Activated T-helper 17 cell treated with anti-CD3 and anti-CD28 coated beads, Interleukin-2, amount 50 U/mL, for 72 hours (primary cell): Measurements from ENCODE around the gene IL6. TPM values are rescaled to one million over a fixed set of nuclear protein-coding genes. Genes with fewer than 3 reads are reported as not detected.

Experiments
- ATAC-seq: fragments of 150-1000 bp; cut with Tn5 transposase; replicated peaks from 2 replicates; pipeline ENCODE4 v1.10.0; 2021; ENCODE audit warnings: mild to moderate bottlenecking, moderate library complexity
- H3K27ac Mint-ChIP-seq: one replicate; pipeline ENCODE4 v1.8.0; 2022; ENCODE audit warnings: mixed read lengths
- H3K27me3 Mint-ChIP-seq: one replicate; pipeline ENCODE4 v1.8.0; 2022; ENCODE audit warnings: mixed read lengths
- H3K36me3 Mint-ChIP-seq: one replicate; pipeline ENCODE4 v1.8.0; 2022; ENCODE audit warnings: low read depth, mild to moderate bottlenecking, mixed read lengths
- H3K4me1 Mint-ChIP-seq: one replicate; pipeline ENCODE4 v1.8.0; 2022; ENCODE audit warnings: mixed read lengths
- H3K4me3 Mint-ChIP-seq: one replicate; pipeline ENCODE4 v1.8.0; 2022; ENCODE audit warnings: mild to moderate bottlenecking, mixed read lengths
- H3K9me3 Mint-ChIP-seq: one replicate; pipeline ENCODE4 v1.8.0; 2022; ENCODE audit warnings: mixed read lengths
- total RNA-seq, 2 donors: library from RNA; stranded (reverse); gene quantifications; one replicate each; pipeline ENCODE4 v1.2.3, GENCODE V29; 2022

The IL6 gene
- total RNA-seq, 2 donors from 2014 or later, result 1.0 to 2.1 TPM

GRCh38 chr7:22712999-22713398 is 14.0 kb upstream of the IL6 start:
- H3K36me3 Mint-ChIP-seq, result no peaks in the 10 kb centered on the region
- H3K4me1 Mint-ChIP-seq, result no peaks in the 10 kb centered on the region
- peaks cover 9% of the 10 kb centered on the region for H3K27me3 Mint-ChIP-seq
- H3K27ac Mint-ChIP-seq, result no peak overlapping the region
- no peaks in the 10 kb centered on the region for H3K9me3 Mint-ChIP-seq
- no peak for ATAC-seq
- no peak overlapping the region for H3K4me3 Mint-ChIP-seq

DNA sequence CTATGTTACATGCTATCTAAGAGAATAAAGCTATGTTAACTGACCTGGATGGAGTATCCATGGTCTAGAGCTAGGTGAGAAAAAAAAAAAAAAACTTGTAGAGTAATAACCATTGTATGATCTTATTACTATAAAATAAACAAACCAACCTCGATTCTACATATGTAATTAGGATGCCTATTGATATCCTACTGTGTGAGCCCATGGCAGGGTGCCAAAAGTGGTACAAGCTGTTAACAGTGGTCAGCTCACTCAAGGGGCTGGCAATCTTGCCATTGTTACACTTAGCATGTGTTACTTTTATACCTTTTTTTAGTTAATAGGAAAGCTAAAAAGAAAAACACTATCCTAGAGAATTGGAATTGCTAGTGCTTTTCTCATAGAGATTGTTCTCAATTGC is 13.5 kb upstream of the IL6 start:
- Mint-ChIP-seq H3K36me3 (no peaks in the 10 kb centered on the region), H3K27me3 (peaks cover 9% of the 10 kb centered on the region), H3K27ac (no peak overlapping the region), H3K4me1 (no peaks in the 10 kb centered on the region), H3K4me3 (no peak overlapping the region), H3K9me3 (no peaks in the 10 kb centered on the region)
- ATAC-seq, result no peak

GRCh38 chr7:22715969-22716368 is 11.0 kb upstream of the IL6 start:
- ATAC-seq, result no peak

GRCh38 chr7:22717760-22718159 is 9.2 kb upstream of the IL6 start:
- Mint-ChIP-seq H3K36me3 (no peaks in the 10 kb centered on the region), H3K27me3 (peaks cover 7% of the 10 kb centered on the region), H3K4me1 (no peaks in the 10 kb centered on the region), H3K9me3 (no peaks in the 10 kb centered on the region), H3K27ac (no peak overlapping the region), H3K4me3 (no peak overlapping the region)
- ATAC-seq, result no peak

More at GRCh38 chr7:22715969-22716368, 11.0 kb upstream of the IL6 start:
- Mint-ChIP-seq H3K27me3 (peaks cover 12% of the 10 kb centered on the region), H3K4me1 (no peaks in the 10 kb centered on the region), H3K9me3 (no peaks in the 10 kb centered on the region), H3K36me3 (no peaks in the 10 kb centered on the region), H3K4me3 (no peak overlapping the region), H3K27ac (no peak overlapping the region)

DNA sequence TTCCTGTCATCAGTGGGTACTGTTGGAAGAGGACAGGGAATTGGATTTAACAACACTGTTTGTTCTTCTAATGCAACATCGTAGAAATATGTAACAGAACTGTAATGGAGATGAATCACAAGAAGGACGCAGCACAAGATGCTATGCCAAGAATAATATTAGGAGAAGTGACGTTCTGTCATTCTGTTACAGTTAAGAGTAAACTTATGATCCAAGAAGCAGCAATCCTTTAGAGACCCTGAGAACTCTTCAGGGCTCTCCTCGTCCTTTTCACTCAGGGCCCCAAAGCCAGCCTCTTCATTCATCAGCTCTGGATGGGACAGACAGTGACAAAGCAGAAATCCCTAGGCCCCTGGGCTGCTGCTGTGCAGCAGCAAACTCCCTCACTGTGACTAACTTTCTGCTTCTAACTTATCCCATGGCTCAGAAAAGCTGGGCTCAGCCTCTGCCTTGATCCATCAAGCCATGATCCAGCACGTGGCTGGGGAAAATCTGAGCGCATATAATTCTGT is 8.7 kb upstream of the IL6 start:
- no peaks in the 10 kb centered on the region for H3K36me3 Mint-ChIP-seq
- H3K4me3 Mint-ChIP-seq, result no peak overlapping the region
- ATAC-seq, result no peak
- peaks cover 6% of the 10 kb centered on the region for H3K27me3 Mint-ChIP-seq
- H3K9me3 Mint-ChIP-seq, result no peaks in the 10 kb centered on the region
- H3K27ac Mint-ChIP-seq, result no peak overlapping the region
- no peaks in the 10 kb centered on the region for H3K4me1 Mint-ChIP-seq

- Mint-ChIP-seq H3K27ac (no peak overlapping the region), H3K27me3 (peaks cover 10% of the 10 kb centered on the region)
- no peak for ATAC-seq
Observed at GRCh38 chr7:22718911-22719420, 8.0 kb upstream of the IL6 start.

DNA sequence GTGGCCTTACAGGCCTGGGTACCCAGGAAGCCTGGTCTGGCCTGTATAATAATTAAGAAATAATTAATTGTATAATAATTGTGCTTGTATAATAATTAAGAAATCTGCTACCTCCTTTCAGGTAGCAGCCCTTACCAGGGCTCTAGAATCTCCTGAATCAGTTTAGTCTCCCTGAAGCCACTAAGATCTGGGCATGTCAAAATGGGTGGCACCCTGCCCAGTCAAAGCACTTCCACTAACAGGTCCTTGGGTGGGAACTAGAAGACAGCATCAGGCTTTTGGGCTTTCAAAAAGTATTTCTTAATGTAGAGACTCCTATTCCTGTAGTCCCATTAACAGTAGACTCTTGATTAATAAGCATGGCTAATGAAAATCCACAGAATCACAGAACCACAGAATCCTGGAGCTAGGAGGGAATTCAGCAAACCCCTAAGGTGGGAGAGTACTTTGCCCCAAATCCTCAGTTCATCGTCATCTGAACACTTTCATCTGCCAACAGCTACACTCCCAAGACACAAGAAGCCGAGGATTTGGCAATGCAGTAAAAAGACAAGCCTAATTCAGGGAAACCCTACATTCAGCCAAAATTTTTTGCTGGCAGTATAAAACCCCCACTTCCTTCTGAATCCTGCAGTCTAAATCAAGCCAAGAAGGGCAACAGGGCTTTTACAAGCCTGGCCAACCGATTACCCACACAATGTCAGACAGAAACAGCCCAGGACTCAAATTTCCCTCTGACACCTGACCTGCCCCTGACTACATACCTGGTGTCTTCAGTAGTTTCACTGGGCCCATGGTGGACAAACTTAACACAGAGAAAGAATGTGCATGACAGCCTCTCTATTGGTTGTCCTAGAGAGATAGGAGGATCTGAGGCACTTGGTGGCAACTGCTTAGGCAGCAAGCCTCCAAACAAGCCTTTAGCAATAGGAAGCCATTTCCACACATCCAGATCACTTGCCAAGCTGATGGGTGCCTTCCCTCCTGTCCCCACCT is 5.9 kb upstream of the IL6 start:
- Mint-ChIP-seq H3K27ac (no peak overlapping the region), H3K27me3 (peaks cover 14% of the 10 kb centered on the region), H3K4me3 (no peak overlapping the region), H3K9me3 (no peaks in the 10 kb centered on the region), H3K36me3 (no peaks in the 10 kb centered on the region), H3K4me1 (peaks cover 3% of the 10 kb centered on the region)
- no peak for ATAC-seq

More at GRCh38 chr7:22718911-22719420, 8.0 kb upstream of the IL6 start:
- Mint-ChIP-seq H3K4me3 (no peak overlapping the region), H3K36me3 (no peaks in the 10 kb centered on the region), H3K4me1 (no peaks in the 10 kb centered on the region), H3K9me3 (no peaks in the 10 kb centered on the region)

DNA sequence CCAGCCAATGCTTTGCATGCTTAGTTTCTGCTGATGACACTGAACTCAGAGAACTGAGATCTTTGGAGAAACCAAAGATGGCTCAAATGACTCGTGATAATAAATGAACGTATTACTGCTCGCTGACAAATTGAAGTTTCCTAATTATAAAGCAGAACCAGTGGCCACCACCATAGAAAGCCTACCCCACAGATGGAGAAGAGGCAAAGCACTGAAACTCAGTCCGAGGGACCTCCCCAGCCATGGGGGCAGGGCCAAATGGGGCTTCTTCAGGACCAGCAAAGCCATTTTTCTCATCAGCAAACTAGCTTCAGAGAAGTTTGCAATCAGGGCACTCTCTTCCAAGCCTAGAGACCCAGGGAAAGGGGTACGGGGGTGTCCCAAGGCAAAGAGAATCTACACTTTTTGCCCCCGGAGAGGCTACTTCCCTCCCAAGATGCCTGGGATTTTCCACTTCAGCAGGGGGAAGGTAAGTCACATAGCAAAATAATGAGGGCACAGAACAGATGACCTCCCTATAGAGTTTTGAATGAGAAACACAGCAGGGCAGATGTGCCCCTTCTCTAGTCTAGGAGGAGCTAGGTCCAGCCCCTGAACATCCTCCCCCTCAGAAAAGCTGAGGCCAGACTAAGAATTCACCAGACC is 4.3 kb upstream of the IL6 start:
- Mint-ChIP-seq H3K36me3 (no peaks in the 10 kb centered on the region), H3K9me3 (no peaks in the 10 kb centered on the region), H3K4me3 (no peak overlapping the region), H3K4me1 (peaks cover 5% of the 10 kb centered on the region), H3K27me3 (peaks cover 14% of the 10 kb centered on the region), H3K27ac (no peak overlapping the region)
- no peak for ATAC-seq

DNA sequence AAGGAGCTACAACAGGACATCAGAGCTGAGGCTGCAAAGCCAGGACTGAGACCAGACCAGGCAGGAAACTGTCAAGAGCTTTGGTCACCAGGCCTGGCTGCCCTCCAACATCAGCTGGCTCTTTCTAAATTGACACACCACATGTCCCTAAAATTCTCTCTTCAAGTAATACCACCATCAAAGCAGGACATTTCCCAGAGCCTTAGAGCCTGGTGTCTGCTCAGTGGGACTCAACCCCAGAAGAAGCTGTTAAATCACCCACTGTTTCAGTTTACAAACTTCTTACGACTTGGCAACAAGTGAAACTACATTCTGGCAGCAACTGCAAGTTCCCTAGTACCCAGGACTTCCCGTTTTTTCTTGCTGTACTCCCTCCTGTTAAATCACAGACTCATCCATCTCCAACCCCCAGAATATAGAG is 3.8 kb upstream of the IL6 start:
- H3K36me3 Mint-ChIP-seq, result no peaks in the 10 kb centered on the region
- H3K27me3 Mint-ChIP-seq, result peaks cover 14% of the 10 kb centered on the region
- ATAC-seq, result no peak
- H3K9me3 Mint-ChIP-seq, result no peaks in the 10 kb centered on the region
- H3K4me3 Mint-ChIP-seq, result no peak overlapping the region
- no peak overlapping the region for H3K27ac Mint-ChIP-seq
- H3K4me1 Mint-ChIP-seq, result peaks cover 5% of the 10 kb centered on the region

GRCh38 chr7:22723637-22724036 is 3.4 kb upstream of the IL6 start:
- H3K4me1 Mint-ChIP-seq, result peaks cover 5% of the 10 kb centered on the region
- ATAC-seq, result no peak
- H3K4me3 Mint-ChIP-seq, result no peak overlapping the region
- H3K9me3 Mint-ChIP-seq, result no peaks in the 10 kb centered on the region
- peaks cover 17% of the 10 kb centered on the region for H3K27me3 Mint-ChIP-seq
- no peak overlapping the region for H3K27ac Mint-ChIP-seq
- no peaks in the 10 kb centered on the region for H3K36me3 Mint-ChIP-seq

GRCh38 chr7:22724861-22725260 is 2.1 kb upstream of the IL6 start:
- no peaks in the 10 kb centered on the region for H3K9me3 Mint-ChIP-seq
- peaks cover 15% of the 10 kb centered on the region for H3K27me3 Mint-ChIP-seq
- no peak for ATAC-seq
- H3K27ac Mint-ChIP-seq, result no peak overlapping the region
- H3K4me3 Mint-ChIP-seq, result no peak overlapping the region
- no peaks in the 10 kb centered on the region for H3K36me3 Mint-ChIP-seq
- peaks cover 5% of the 10 kb centered on the region for H3K4me1 Mint-ChIP-seq

- peak overlapping the region; percentile 51 for H3K4me3 Mint-ChIP-seq
- no peak overlapping the region for H3K27ac Mint-ChIP-seq
- H3K36me3 Mint-ChIP-seq, result no peaks in the 10 kb centered on the region
- no peak for ATAC-seq
- H3K4me1 Mint-ChIP-seq, result peaks cover 5% of the 10 kb centered on the region
- H3K9me3 Mint-ChIP-seq, result no peaks in the 10 kb centered on the region
- peaks cover 15% of the 10 kb centered on the region for H3K27me3 Mint-ChIP-seq
Observed at GRCh38 chr7:22725585-22725984, 1.4 kb upstream of the IL6 start.

DNA sequence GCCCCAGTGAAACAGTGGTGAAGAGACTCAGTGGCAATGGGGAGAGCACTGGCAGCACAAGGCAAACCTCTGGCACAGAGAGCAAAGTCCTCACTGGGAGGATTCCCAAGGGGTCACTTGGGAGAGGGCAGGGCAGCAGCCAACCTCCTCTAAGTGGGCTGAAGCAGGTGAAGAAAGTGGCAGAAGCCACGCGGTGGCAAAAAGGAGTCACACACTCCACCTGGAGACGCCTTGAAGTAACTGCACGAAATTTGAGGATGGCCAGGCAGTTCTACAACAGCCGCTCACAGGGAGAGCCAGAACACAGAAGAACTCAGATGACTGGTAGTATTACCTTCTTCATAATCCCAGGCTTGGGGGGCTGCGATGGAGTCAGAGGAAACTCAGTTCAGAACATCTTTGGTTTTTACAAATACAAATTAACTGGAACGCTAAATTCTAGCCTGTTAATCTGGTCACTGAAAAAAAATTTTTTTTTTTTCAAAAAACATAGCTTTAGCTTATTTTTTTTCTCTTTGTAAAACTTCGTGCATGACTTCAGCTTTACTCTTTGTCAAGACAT is 574 bp upstream of the IL6 start:
- peak overlapping the region; percentile 43 for H3K27ac Mint-ChIP-seq
- peaks cover 15% of the 10 kb centered on the region for H3K27me3 Mint-ChIP-seq
- H3K4me1 Mint-ChIP-seq, result peaks cover 10% of the 10 kb centered on the region
- peak overlapping the region; percentile 51 for H3K4me3 Mint-ChIP-seq
- H3K36me3 Mint-ChIP-seq, result no peaks in the 10 kb centered on the region
- H3K9me3 Mint-ChIP-seq, result no peaks in the 10 kb centered on the region
- peak; percentile 88 for ATAC-seq

DNA sequence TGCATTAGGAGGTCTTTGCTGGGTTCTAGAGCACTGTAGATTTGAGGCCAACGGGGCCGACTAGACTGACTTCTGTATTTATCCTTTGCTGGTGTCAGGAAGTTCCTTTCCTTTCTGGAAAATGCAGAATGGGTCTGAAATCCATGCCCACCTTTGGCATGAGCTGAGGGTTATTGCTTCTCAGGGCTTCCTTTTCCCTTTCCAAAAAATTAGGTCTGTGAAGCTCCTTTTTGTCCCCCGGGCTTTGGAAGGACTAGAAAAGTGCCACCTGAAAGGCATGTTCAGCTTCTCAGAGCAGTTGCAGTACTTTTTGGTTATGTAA is 675 bp downstream of the IL6 start:
- H3K4me3 Mint-ChIP-seq, result peak overlapping the region; percentile 51
- H3K36me3 Mint-ChIP-seq, result no peaks in the 10 kb centered on the region
- peaks cover 10% of the 10 kb centered on the region for H3K4me1 Mint-ChIP-seq
- no peak for ATAC-seq
- peaks cover 16% of the 10 kb centered on the region for H3K27me3 Mint-ChIP-seq
- H3K9me3 Mint-ChIP-seq, result no peaks in the 10 kb centered on the region
- no peak overlapping the region for H3K27ac Mint-ChIP-seq
